Measurements from ENCODE around the gene LAMA3. TPM values are rescaled to one million over a fixed set of nuclear protein-coding genes. Genes with fewer than 3 reads are reported as not detected.

LAMA3 gene
- total RNA-seq, 1 experiment from 2014 or later: 207 TPM

GRCh38 chr18:23694637-23695430, 5.6 kb downstream of the LAMA3 start:
- intact Hi-C loops (cut with micrococcal nuclease; ENCODE audit: unreplicated experiment): no loop called here
- Mint-ChIP-seq H3K4me3 (ENCODE audit: low read depth, unreplicated experiment) (no peak overlapping the region), H3K9me3 (ENCODE audit: low read depth, unreplicated experiment) (no peaks in the 10 kb centered on the region), H3K4me1 (ENCODE audit: low read depth, unreplicated experiment) (peaks cover 38% of the 10 kb centered on the region), H3K27ac (ENCODE audit: unreplicated experiment) (peak overlapping the region; percentile 36), H3K36me3 (ENCODE audit: insufficient read depth, unreplicated experiment) (peaks cover 12% of the 10 kb centered on the region), H3K27me3 (ENCODE audit: unreplicated experiment) (no peaks in the 10 kb centered on the region)
- DNase-seq: no peak
- CTCF ChIA-PET: interaction anchor here (0.6 to 2.7 kb wide), 8 partner anchors 8 to 198 kb away, joined by 3 to 14 read pairs (median 3); no protein-coding TSS in a partner anchor
- TF ChIP-seq CTCF (IDR thresholded peaks at IDR 0.05; ENCODE audit: unreplicated experiment): no peak
- no TSS peak for BruUV-seq (replicated peaks)

GRCh38 chr18:23701017-23701416, 11.8 kb downstream of the LAMA3 start:
- H3K4me3 Mint-ChIP-seq (ENCODE audit: low read depth, unreplicated experiment): no peak overlapping the region
- no peak for DNase-seq
- intact Hi-C loops (cut with micrococcal nuclease; ENCODE audit: unreplicated experiment): loop anchor here (5.0 kb wide), 3 partner anchors 111 to 204 kb away; no protein-coding TSS in a partner anchor
- no TSS peak for BruUV-seq (replicated peaks)
- H3K9me3 Mint-ChIP-seq (ENCODE audit: low read depth, unreplicated experiment): no peaks in the 10 kb centered on the region
- no peaks in the 10 kb centered on the region for H3K27me3 Mint-ChIP-seq (ENCODE audit: unreplicated experiment)
- H3K4me1 Mint-ChIP-seq (ENCODE audit: low read depth, unreplicated experiment): peaks cover 36% of the 10 kb centered on the region
- no peak overlapping the region for H3K27ac Mint-ChIP-seq (ENCODE audit: unreplicated experiment)
- CTCF ChIA-PET: no interaction called here
- H3K36me3 Mint-ChIP-seq (ENCODE audit: insufficient read depth, unreplicated experiment): no peaks in the 10 kb centered on the region
- no peak for TF ChIP-seq CTCF (IDR thresholded peaks at IDR 0.05; ENCODE audit: unreplicated experiment)

DNA sequence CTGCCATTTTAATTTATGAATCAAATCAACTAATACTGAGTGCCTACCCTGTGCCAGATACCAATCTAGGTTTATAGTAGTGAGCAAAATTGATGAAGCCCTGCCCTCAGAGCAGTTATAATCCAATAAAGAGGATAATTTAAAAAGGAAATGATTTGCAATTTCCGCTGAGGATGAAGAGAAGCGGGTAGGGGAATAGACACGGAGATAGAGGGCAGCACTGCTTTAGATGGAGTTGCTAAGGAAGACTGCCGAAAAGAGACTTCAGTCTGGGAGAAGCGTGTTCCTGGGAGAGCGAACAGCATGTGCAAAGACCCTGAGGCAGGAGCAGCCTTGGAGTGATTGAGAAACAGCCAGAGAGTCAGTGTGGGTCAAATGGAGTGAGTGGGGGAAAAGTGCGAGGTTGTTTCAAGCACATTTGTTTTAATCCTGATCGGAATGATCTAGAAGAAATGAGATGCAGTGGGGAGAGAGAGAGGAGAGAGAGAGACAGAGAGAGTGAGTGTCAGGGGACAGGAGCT, 12.4 kb downstream of the LAMA3 start:
- Mint-ChIP-seq H3K27ac (ENCODE audit: unreplicated experiment) (no peak overlapping the region), H3K36me3 (ENCODE audit: insufficient read depth, unreplicated experiment) (no peaks in the 10 kb centered on the region), H3K4me3 (ENCODE audit: low read depth, unreplicated experiment) (no peak overlapping the region), H3K27me3 (ENCODE audit: unreplicated experiment) (no peaks in the 10 kb centered on the region), H3K4me1 (ENCODE audit: low read depth, unreplicated experiment) (peaks cover 36% of the 10 kb centered on the region), H3K9me3 (ENCODE audit: low read depth, unreplicated experiment) (no peaks in the 10 kb centered on the region)
- no TSS peak for BruUV-seq (replicated peaks)
- no peak for TF ChIP-seq CTCF (IDR thresholded peaks at IDR 0.05; ENCODE audit: unreplicated experiment)
- DNase-seq: no peak
- CTCF ChIA-PET: interaction anchor here (2.3 kb wide), 1 partner anchor 74 kb away, joined by 49 read pairs; no protein-coding TSS in a partner anchor
- intact Hi-C loops (cut with micrococcal nuclease; ENCODE audit: unreplicated experiment): loop anchor here (5.0 kb wide), 3 partner anchors 111 to 204 kb away; no protein-coding TSS in a partner anchor

DNA sequence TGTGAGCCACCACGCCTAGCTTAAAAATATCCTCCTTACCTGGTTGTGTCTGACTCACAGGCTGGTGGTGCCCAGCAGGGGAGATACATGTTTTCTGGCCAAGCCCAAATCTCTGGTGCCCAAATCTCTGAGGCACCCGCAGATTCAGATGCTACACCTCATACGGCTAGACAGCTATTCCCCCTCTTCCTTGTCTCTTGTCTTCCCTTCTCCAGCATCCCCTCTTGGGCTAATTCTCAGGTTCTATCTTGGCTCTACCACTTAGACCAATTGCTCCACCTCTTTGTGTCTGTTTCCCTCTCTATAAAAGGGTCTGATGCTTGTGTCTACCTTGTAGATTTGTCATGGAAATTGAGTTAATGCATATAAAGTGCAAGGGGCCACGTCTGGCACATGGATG, 13.4 kb downstream of the LAMA3 start:
- no TSS peak for BruUV-seq (replicated peaks)
- intact Hi-C loops (cut with micrococcal nuclease; ENCODE audit: unreplicated experiment): loop anchor here (1.0 to 5.0 kb wide), 5 partner anchors 35 to 205 kb away; no protein-coding TSS in a partner anchor

More for the DNA sequence above, 13.4 kb downstream of the LAMA3 start:
- TF ChIP-seq CTCF (IDR thresholded peaks at IDR 0.05; ENCODE audit: unreplicated experiment): no peak
- Mint-ChIP-seq H3K9me3 (ENCODE audit: low read depth, unreplicated experiment) (no peaks in the 10 kb centered on the region), H3K36me3 (ENCODE audit: insufficient read depth, unreplicated experiment) (no peaks in the 10 kb centered on the region), H3K27me3 (ENCODE audit: unreplicated experiment) (no peaks in the 10 kb centered on the region), H3K4me1 (ENCODE audit: low read depth, unreplicated experiment) (peaks cover 36% of the 10 kb centered on the region), H3K4me3 (ENCODE audit: low read depth, unreplicated experiment) (no peak overlapping the region), H3K27ac (ENCODE audit: unreplicated experiment) (no peak overlapping the region)
- CTCF ChIA-PET: interaction anchor here (0.9 to 2.3 kb wide), 12 partner anchors 8 to 204 kb away, joined by 3 to 49 read pairs (median 6); no protein-coding TSS in a partner anchor
- DNase-seq: no peak
